HL-60 (cell line): Measurements from ENCODE around the gene CADM2.

Experiments used
- DNase-seq, 2 experiments: peaks; one replicate each; pipeline ENCODE4 v3.0.0-alpha.2; 2010 to 2020; ENCODE audit warnings: low read depth in 1 of 2, low spot score in 1 of 2
- H3K27ac ChIP-seq: fragments of 250-450 bp; sonication (Bioruptor Pico); replicated peaks from 2 replicates; pipeline ENCODE4 v1.5.1; 2020; ENCODE audit warnings: mild to moderate bottlenecking, moderate library complexity
- H3K27me3 ChIP-seq: fragments of 250-450 bp; sonication (Bioruptor Pico); 2 replicates; pipeline ENCODE4 v1.5.1; 2021; ENCODE audit warnings: mild to moderate bottlenecking, moderate library complexity; ENCODE audit not compliant: insufficient read depth, poor library complexity, severe bottlenecking
- H3K4me3 ChIP-seq: replicated peaks from 2 replicates; pipeline ENCODE4 v1.5.1; 2011; ENCODE audit warnings: mild to moderate bottlenecking, control low read depth, low read length; ENCODE audit not compliant: insufficient read depth
- GABPA ChIP-seq: IDR thresholded peaks from 2 replicates; pipeline ENCODE4 v1.6.1; 2012; ENCODE audit warnings: low read depth
- POLR2AphosphoS5 ChIP-seq: IDR thresholded peaks from 2 replicates; pipeline ENCODE4 v1.6.1; 2012; ENCODE audit warnings: low read depth
- REST ChIP-seq: IDR thresholded peaks from 2 replicates; pipeline ENCODE4 v1.6.1; 2012; ENCODE audit warnings: low read depth; ENCODE audit not compliant: insufficient replicate concordance
- SPI1 ChIP-seq: IDR thresholded peaks from 2 replicates; pipeline ENCODE4 v1.6.1; 2012; ENCODE audit warnings: low read depth, mild to moderate bottlenecking, borderline replicate concordance
- TF ChIP-seq, protein P1 (sequence below): IDR thresholded peaks from one replicate; pipeline ENCODE4 v1.5.1; 2011; ENCODE audit warnings: low read length, control low read depth, inconsistent platforms; ENCODE audit not compliant: insufficient read depth

The CADM2 gene

GRCh38 chr3:85681906-85682305 lies 723.1 kb downstream of the CADM2 start:
- no peaks in the 10 kb centered on the region for H3K27me3 ChIP-seq
- TF ChIP-seq POLR2AphosphoS5 (no peak), REST (no peak), GABPA (no peak), SPI1 (no peak)
- TF ChIP-seq, protein P1, sequence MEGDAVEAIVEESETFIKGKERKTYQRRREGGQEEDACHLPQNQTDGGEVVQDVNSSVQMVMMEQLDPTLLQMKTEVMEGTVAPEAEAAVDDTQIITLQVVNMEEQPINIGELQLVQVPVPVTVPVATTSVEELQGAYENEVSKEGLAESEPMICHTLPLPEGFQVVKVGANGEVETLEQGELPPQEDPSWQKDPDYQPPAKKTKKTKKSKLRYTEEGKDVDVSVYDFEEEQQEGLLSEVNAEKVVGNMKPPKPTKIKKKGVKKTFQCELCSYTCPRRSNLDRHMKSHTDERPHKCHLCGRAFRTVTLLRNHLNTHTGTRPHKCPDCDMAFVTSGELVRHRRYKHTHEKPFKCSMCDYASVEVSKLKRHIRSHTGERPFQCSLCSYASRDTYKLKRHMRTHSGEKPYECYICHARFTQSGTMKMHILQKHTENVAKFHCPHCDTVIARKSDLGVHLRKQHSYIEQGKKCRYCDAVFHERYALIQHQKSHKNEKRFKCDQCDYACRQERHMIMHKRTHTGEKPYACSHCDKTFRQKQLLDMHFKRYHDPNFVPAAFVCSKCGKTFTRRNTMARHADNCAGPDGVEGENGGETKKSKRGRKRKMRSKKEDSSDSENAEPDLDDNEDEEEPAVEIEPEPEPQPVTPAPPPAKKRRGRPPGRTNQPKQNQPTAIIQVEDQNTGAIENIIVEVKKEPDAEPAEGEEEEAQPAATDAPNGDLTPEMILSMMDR = no peak
- DNase-seq = no peak
- H3K27ac ChIP-seq = no peak overlapping the region
- no peak overlapping the region for H3K4me3 ChIP-seq

DNA sequence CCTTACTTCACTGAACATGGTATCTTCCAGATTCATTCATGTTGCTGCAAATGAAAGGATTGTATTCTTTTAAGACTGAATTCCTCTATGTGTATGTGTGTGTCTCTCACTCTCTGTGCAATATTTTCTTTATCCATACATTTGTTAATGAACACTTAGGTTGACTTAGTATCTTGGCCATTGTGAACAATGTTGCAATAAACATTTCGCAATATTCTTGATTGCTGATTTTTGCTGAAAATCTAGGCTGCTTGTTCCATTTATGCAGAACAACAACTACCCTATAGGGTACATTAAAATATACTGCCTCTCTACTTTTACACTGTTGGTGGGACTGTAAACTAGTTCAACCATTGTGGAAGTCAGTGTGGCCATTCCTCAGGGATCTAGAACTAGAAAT lies 732.4 kb downstream of the CADM2 start:
- H3K27ac ChIP-seq = no peak overlapping the region
- no peaks in the 10 kb centered on the region for H3K27me3 ChIP-seq
- DNase-seq = no peak
- no peak overlapping the region for H3K4me3 ChIP-seq
- no peak for TF ChIP-seq REST
- TF ChIP-seq, protein P1 = no peak
- no peak for TF ChIP-seq SPI1
- TF ChIP-seq GABPA = no peak
- TF ChIP-seq POLR2AphosphoS5 = no peak

- Histone ChIP-seq H3K4me3 (no peak overlapping the region), H3K27me3 (no peaks in the 10 kb centered on the region), H3K27ac (no peak overlapping the region)
- DNase-seq = no peak
- TF ChIP-seq, protein P1 = no peak
- TF ChIP-seq GABPA (no peak), POLR2AphosphoS5 (no peak), REST (no peak), SPI1 (no peak)
These were observed 738.4 kb downstream of the CADM2 start for GRCh38 chr3:85697156-85697555.
